HG03025 (cell line): ENCODE measurements around the gene MYCT1.

Source experiments
- ATAC-seq: cut with Tn5 transposase; IDR thresholded peaks from one replicate; pipeline ENCODE4 v1.9.1; 2021; ENCODE audit warnings: mild to moderate bottlenecking, moderate library complexity; ENCODE audit not compliant: unreplicated experiment, low FRiP score

MYCT1 gene

DNA sequence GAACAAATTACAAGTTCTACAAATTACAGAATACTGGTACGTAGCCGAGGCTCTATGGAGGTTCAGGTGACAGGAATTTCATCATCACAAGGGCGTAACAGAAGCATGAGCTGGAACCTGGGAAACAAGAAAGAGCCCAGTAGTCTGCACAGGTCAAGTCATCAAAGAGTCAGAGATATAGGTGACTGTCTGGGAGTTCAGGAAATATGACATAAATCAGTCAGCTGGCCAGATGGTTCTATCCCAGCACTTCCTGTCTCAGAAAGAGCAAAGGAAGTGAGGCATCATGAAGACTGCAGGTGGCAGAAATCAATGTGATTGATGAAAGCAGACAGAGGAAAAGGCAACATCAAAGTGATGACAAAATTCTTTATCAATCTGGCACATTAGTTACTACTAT lies 23.3 kb downstream of the MYCT1 start:
- ATAC-seq = no peak

DNA sequence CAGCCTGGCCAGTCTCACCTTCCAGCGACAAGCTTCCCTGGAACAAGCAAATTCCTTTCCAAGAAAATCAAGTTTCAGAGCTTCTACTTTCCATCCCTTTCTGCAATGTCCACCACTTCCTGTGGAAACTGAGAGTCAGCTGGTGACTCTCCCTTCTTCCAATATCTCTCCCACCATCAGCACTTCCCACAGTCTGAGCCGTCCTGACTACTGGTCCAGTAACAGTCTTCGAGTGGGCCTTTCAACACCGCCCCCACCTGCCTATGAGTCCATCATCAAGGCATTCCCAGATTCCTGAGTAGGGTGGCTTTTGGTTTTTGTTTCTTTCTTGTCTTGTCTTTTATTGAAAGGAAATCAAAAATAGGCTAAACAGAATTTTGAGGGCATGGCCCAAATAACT lies 24.3 kb downstream of the MYCT1 start:
- ATAC-seq = no peak

DNA sequence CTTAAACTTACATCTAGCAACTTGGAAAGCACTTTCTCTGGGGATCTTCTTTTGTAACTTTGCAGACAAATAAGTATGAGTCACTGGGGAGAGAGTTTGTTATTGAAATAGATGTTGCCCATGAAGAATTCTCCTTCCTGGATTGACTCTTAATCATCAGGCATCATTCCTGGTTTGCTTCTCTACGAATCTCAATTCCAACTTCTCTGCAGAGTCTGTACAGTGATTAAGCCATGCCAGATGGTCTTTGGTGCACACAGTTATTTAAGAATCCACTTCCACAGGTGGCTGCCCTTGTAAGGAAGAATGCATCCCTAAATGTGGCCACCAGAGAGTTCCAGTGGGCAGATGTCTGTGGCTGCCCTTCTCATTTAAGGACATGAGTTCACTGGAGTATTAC lies 25.7 kb downstream of the MYCT1 start:
- ATAC-seq = no peak

DNA sequence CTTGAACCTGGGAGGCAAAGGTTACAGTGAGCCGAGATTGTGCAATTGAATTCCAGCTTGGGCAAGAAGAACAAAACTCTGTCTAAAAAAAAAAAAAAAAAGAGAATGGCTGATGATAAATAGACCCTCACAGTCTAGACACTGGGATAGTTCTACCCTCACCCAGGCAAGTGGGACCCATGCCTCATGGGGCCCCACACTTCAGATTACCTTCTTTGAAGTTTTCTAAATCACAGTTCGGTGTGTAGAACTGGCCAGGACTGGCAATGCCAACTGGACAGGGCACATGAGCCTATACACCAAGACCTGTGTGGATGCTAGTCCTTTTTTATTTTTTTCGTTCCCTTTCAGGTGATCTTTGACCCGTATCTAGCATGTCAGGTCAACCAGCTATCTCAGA lies 28.6 kb downstream of the MYCT1 start:
- no peak for ATAC-seq

DNA sequence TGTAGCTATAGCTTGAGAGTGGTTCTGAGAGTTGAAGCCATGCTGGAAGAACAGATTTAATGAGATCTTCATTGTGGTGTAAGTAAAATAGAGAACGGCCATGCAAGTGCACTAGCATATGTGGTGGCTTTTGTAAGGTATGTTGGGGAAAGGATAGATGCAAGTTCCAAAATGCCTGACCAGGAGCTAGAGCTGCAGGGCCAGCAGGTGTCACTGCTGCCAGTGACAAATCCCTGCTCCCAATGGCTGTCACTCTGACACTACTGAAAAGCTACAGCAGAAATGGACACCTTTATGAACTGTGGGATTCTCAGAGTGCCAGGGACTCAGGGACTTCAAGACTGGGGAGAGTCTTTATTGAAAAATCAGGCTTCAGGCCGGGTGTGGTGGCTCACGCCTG lies 29.8 kb downstream of the MYCT1 start:
- ATAC-seq = no peak

DNA sequence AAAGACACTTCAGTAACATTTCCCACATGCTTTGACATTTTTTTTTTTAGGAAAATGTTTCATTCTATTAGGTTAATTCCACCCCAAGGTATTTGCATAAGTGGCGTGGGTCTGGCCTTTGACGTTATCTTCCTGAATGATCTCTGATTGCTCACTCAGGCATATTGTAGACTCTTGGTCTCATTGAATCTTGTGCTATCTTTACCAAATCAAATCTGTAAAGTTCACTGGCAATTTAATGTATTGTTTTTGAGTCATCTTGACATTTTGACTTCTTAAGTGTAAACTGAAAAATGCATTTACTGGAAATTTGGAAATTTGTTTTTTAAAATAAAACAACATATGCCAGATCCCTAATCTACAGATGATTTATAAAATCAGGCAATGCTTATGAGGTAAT lies 36.9 kb downstream of the MYCT1 start:
- ATAC-seq = no peak

DNA sequence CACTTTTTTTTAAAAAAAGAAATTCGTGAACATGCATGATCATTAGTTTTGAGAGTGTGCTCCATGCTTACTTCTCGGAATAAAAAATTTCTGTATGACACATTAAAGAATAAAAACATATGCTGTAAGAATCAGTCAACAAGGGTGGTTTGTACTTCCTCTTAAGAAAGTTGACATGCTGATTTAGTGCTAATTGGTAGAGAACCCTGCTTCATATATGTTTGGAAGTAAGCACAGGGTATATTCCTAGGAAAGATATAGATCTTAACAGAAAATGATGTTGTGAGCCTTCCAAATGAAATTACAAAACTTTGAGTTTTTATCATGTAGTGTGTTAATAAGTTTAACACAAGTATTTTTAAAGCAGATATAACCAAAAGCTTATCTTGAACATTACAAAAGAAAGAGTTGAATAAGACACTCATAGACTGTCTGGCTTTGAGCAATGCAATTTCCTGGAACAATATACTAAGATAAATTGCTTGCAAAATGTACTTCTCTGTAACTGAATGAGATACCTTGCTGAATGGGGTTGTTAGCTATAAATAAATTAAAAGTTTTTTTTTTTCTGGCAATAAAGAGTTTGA lies 39.1 kb downstream of the MYCT1 start:
- ATAC-seq = no peak

DNA sequence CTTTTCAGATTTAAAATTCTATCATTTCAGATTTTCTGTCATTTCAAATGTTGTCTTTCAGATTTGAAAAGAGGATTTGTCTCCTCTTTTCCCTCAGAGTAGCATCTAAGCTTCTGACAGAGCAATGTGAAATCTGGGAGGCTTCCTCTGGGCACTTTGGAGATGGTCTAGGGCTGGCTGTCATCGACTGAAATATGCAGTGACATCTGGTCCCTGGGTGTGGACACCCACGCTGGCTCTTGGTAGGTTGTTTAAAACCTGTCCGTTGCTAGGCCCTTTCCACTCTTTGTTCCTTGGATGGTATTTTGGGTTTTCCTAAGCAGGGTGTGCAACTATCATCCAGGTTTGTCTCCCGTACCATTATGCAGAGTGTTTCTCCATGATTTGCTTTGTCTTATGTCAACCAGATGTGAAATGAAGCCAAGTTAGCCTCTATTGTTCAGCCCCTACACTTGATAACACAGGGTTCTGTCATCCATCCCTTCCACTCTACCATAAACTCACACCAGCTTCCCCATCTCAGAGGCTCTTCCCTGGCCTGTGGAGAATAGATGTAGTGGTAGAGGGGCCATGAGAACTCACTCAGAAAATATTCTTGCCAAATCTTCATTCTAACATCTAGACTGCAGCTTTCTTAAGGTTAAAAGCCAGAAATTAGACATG lies 47.9 kb downstream of the MYCT1 start:
- no peak for ATAC-seq

DNA sequence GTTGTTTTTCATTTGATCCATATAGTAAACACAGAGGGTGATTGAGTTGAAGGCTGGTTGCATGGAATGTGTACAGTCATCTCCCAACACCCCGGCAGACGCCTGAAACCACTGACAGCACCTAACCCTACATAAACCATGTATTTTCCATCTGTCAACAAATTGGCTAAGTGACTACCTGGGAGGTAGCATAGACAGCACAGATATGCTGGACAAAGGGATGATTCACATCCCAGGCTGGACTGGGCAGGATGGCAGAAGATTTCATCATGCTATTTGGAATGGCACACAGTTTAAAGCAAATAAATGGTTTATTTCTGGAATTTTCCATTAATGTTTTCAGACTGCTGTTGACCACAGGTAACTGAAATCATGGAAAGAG lies 48.5 kb downstream of the MYCT1 start:
- no peak for ATAC-seq

DNA sequence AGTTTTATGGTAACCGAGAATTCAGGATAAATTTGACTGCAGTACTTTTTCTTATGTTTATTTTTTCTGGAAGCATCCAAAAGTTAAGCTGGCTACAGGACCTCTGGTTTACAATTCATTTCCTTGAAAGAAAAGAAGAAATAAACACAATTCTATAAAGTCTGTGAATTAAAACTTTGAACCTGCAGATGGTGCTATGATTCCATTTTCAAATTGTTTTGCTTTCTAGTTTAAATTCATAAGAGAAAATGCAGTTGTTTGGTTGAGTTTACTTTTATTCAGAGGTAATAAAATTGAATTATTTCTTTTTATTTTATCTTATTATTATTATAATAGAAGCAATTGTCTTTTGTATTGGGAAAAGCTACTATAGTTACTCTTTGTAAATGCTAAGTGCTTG lies 51.1 kb downstream of the MYCT1 start:
- ATAC-seq = no peak

DNA sequence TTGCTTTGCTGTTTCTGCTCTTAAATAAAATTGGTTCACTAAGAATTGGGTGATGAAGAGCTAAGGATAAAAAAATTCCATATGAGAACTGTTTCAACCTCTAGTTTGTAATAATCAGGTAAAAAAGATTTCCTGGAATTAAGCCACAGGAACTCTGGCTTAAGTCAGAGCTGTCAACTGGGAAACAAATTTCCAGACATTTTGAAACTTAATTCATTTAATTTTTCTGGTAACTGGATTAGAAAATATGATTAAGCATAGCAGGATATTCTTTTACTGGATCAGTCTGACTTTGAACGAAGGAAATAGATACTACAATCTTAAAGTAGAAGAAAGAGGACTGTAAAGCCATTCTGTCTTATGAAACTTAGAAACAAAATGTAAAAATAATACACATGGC lies 51.6 kb downstream of the MYCT1 start:
- no peak for ATAC-seq

DNA sequence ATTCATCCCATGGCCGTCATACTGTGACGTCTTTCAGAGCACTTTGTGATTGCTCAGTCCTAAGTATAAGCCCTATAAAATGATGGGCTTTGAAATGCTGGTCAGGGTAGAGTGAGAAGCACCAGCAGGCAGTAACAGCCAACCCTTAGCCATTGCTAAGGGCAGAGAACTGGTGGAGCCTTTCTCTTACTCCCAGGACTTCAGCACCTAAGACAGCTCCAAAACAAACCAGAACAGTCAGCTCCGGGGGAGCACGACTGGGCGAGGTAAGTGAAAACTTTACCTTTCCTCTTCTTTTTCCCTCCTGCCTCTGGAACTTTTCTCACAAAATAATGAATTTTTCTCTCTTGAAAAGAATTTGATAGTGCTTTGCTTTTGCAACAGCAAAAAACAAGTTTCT lies 53.0 kb downstream of the MYCT1 start, which contains the start of gene VIP:
Gene VIP (plus strand): TSS at position 104 of the 400 bp plus-strand sequence. CDS start 1,381 bp downstream, outside the sequence.
- no peak for ATAC-seq

DNA sequence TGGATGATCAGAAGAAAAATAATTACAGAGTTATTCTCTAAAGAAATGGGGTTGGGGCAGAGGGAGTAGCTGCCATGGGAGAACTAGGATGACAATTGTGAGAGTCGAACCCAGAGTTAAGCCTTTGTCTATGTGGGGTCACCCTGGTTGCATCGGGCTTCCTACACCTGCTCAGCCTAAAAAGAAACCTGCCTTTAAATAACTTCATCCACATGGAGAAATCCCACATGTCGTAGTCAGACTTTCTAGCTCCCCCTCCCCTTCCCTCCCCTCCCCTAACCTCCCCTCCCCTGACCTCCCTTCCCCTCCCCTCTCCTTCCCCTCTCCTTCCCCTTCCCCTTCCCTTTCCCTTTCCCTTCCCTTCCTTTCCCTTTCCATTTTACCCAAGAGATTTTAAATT lies 67.6 kb downstream of the MYCT1 start:
- no peak for ATAC-seq

DNA sequence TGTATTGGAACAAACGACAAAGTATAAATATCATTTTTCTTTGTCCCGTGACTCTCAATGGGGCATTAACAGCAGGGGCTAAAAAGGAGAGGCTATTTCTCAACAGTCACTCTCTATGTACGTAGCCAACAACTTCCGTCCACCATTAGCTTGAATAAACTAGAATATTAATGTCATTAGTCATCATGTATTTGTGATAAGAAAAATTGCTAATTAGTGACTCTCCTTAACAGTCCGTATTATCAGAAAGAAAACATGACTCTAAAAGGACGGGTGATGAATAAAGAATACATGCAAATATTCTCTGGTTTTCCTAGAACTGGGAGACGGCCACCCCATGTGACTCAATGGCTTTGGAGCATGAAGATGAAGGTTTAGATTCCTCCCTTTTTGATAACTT lies 71.5 kb downstream of the MYCT1 start:
- no peak for ATAC-seq

DNA sequence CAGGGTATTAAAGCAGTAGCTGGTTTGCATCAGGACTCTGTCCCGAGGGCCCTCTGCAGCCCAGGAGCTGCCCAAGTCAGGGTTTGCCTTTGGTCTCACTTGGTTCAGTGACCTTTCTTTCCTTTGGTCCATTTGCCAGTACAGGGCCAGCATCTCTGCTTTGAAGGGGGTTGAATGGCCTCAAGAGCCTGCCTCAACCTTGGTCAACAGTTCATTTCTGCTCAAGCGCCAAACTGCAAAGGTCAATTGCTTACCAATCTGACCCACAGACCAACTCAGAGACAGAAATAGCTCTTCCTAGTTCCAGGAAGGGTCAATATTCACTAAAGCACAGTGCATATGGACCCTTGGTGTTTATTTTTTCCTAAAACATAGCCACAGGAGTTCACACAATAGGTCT lies 72.3 kb downstream of the MYCT1 start:
- no peak for ATAC-seq

DNA sequence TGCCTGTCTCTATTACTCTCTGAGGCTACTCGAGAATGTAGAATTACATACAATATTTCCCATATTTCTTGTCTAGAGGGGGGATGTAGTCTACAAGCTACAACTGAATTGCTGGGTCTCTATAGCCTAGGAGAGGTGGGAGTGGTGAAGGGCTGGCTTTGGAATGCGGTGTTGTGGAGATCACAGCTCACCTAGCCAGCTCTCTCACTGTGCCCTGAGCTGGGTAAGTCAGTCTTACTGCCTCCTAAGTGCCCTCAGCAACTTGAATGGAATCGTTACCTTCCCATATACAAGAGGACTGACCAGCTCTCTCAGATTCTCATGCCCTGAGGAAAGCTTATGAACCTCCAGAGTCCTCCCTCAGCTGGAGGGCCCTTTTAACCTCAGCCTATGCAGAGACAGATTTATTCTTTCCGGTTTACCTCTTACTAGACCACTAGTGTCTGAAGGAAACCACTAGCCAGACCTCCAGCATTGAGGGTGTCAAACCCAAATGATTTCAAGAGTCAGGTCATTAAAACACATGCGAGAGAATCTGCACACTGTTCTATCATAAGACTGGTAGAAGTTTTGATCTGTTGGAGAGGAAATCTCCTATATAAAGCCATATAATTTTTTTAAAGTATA lies 73.5 kb downstream of the MYCT1 start:
- ATAC-seq = no peak
